ENCODE measurements around the gene DGKD. TPM values are rescaled to one million over a fixed set of nuclear protein-coding genes. Genes with fewer than 3 reads are reported as not detected.

The DGKD gene
- total and polyA plus RNA-seq, 11 donors = 15.5 to 88.6 (median 43.0) TPM

- ATAC-seq (no peak), DNase-seq (no peak)
- Histone ChIP-seq H3K4me1 (peaks cover 4 to 91% (median 58%) of the 10 kb centered on the region in 12 donors), H3K9me3 (no peaks in the 10 kb centered on the region), H3K36me3 (peaks cover 0 to 4% (median 0%) of the 10 kb centered on the region in 9 donors), H3K4me3 (peak overlapping the region in 10 of 12 donors; percentile 35 to 68 (median 56)), H3K27ac (peak overlapping the region; percentile 55 to 97 (median 88)), H3K27me3 (no peaks in the 10 kb centered on the region)
- TF ChIP-seq CTCF (IDR thresholded peaks at IDR 0.05) = no peak
- no peak for TF ChIP-seq POLR2A (IDR thresholded peaks at IDR 0.05)
- 65 to 76% (median 73%) methylated on average over 3 of the region's 3 CpGs for WGBS, 4 donors
- intact Hi-C loops (cut with DNase I) = no loop called here
Observed at GRCh38 chr2:233418052-233418760, 63.9 kb downstream of the DGKD start.

- peak; percentile 65 to 88 (median 85) for DNase-seq
- Histone ChIP-seq H3K27ac (peak overlapping the region; percentile 55 to 97 (median 88)), H3K27me3 (no peaks in the 10 kb centered on the region), H3K4me3 (peak overlapping the region; percentile 9 to 68 (median 51)), H3K9me3 (no peaks in the 10 kb centered on the region), H3K36me3 (peaks cover 0 to 4% (median 0%) of the 10 kb centered on the region in 9 donors), H3K4me1 (peaks cover 4 to 83% (median 60%) of the 10 kb centered on the region in 12 donors)
- TF ChIP-seq POLR2A (IDR thresholded peaks at IDR 0.05) (peak in 1 of 2 donors; percentile 50), CTCF (IDR thresholded peaks at IDR 0.05) (no peak)
- intact Hi-C loops (cut with DNase I) = no loop called here
- WGBS, 4 donors = 12 to 16% (median 15%) methylated on average over 13 to 19 of the region's 19 CpGs
- ATAC-seq = peak; percentile 89 to 90 (median 90)
Observed at GRCh38 chr2:233418761-233419546, 64.7 kb downstream of the DGKD start.

- Histone ChIP-seq H3K9me3 (no peaks in the 10 kb centered on the region), H3K4me1 (peaks cover 4 to 76% (median 56%) of the 10 kb centered on the region in 12 donors), H3K27ac (peak overlapping the region; percentile 55 to 97 (median 88)), H3K4me3 (peak overlapping the region; percentile 9 to 68 (median 51)), H3K36me3 (peaks cover 0 to 4% (median 0%) of the 10 kb centered on the region in 9 donors), H3K27me3 (no peaks in the 10 kb centered on the region)
- intact Hi-C loops (cut with DNase I) = no loop called here
- TF ChIP-seq POLR2A (IDR thresholded peaks at IDR 0.05) (no peak), CTCF (IDR thresholded peaks at IDR 0.05) (no peak)
- DNase-seq = no peak
- peak in 3 of 4 donors; percentile 33 to 44 (median 39) for ATAC-seq
- 18 to 35% (median 28%) methylated on average over 10 of the region's 10 CpGs for WGBS, 4 donors
Observed at GRCh38 chr2:233419602-233420391, 65.5 kb downstream of the DGKD start.
